Measurements from ENCODE around the gene SKA1. TPM values are rescaled to one million over a fixed set of nuclear protein-coding genes. Genes with fewer than 3 reads are reported as not detected.

Gene SKA1
- total RNA-seq, 1 donor from 2014 or later = 3.7 TPM

DNA sequence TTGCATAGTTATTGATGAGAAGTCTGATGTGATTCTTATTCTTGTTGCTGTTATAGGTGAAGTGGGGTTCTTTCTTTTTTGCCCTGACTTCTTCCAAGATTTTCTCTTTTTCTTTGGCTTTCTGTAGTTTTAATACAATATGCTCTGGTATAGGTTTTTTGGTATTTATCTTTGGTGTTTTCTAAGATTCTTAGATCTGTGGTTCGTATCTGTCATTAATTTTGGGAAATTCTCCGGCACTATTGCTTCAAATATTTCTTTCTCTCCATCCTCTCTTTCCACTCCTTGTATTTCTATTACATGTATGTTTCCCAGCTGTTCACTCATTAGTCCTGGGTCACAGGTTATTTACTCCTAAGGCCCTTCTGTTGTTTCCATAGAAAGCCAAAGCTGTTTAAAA, 43.8 kb downstream of the SKA1 start:
- H3K36me3 Mint-ChIP-seq (ENCODE audit: low read depth) = no peaks in the 10 kb centered on the region
- no peak overlapping the region for H3K4me3 Mint-ChIP-seq (ENCODE audit: unreplicated experiment)
- no peaks in the 10 kb centered on the region for H3K4me1 Mint-ChIP-seq (ENCODE audit: low read depth)
- H3K27ac Mint-ChIP-seq (ENCODE audit: unreplicated experiment) = no peak overlapping the region
- DNase-seq (ENCODE audit: low spot score) = no peak
- H3K27me3 Mint-ChIP-seq (ENCODE audit: low read depth) = peaks cover 8% of the 10 kb centered on the region
- peaks cover 11% of the 10 kb centered on the region for H3K9me3 Mint-ChIP-seq (ENCODE audit: low read depth)
- TF ChIP-seq, protein P1, sequence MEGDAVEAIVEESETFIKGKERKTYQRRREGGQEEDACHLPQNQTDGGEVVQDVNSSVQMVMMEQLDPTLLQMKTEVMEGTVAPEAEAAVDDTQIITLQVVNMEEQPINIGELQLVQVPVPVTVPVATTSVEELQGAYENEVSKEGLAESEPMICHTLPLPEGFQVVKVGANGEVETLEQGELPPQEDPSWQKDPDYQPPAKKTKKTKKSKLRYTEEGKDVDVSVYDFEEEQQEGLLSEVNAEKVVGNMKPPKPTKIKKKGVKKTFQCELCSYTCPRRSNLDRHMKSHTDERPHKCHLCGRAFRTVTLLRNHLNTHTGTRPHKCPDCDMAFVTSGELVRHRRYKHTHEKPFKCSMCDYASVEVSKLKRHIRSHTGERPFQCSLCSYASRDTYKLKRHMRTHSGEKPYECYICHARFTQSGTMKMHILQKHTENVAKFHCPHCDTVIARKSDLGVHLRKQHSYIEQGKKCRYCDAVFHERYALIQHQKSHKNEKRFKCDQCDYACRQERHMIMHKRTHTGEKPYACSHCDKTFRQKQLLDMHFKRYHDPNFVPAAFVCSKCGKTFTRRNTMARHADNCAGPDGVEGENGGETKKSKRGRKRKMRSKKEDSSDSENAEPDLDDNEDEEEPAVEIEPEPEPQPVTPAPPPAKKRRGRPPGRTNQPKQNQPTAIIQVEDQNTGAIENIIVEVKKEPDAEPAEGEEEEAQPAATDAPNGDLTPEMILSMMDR (IDR thresholded peaks at IDR 0.05) = no peak

GRCh38 chr18:50422286-50422898, 47.5 kb downstream of the SKA1 start:
- TF ChIP-seq, protein P1 (IDR thresholded peaks at IDR 0.05) = no peak
- no peak for DNase-seq (ENCODE audit: low spot score)
- H3K27me3 Mint-ChIP-seq (ENCODE audit: low read depth) = peaks cover 5% of the 10 kb centered on the region
- peaks cover 18% of the 10 kb centered on the region for H3K9me3 Mint-ChIP-seq (ENCODE audit: low read depth)
- H3K36me3 Mint-ChIP-seq (ENCODE audit: low read depth) = no peaks in the 10 kb centered on the region
- H3K27ac Mint-ChIP-seq (ENCODE audit: unreplicated experiment) = no peak overlapping the region
- no peaks in the 10 kb centered on the region for H3K4me1 Mint-ChIP-seq (ENCODE audit: low read depth)
- no peak overlapping the region for H3K4me3 Mint-ChIP-seq (ENCODE audit: unreplicated experiment)

GRCh38 chr18:50424877-50425690, 50.2 kb downstream of the SKA1 start:
- H3K4me1 Mint-ChIP-seq (ENCODE audit: low read depth) = no peaks in the 10 kb centered on the region
- no peak overlapping the region for H3K4me3 Mint-ChIP-seq (ENCODE audit: unreplicated experiment)
- H3K36me3 Mint-ChIP-seq (ENCODE audit: low read depth) = no peaks in the 10 kb centered on the region
- H3K9me3 Mint-ChIP-seq (ENCODE audit: low read depth) = peaks cover 7% of the 10 kb centered on the region
- H3K27ac Mint-ChIP-seq (ENCODE audit: unreplicated experiment) = no peak overlapping the region
- TF ChIP-seq, protein P1 (IDR thresholded peaks at IDR 0.05) = no peak
- peaks cover 13% of the 10 kb centered on the region for H3K27me3 Mint-ChIP-seq (ENCODE audit: low read depth)
- DNase-seq (ENCODE audit: low spot score) = no peak

DNA sequence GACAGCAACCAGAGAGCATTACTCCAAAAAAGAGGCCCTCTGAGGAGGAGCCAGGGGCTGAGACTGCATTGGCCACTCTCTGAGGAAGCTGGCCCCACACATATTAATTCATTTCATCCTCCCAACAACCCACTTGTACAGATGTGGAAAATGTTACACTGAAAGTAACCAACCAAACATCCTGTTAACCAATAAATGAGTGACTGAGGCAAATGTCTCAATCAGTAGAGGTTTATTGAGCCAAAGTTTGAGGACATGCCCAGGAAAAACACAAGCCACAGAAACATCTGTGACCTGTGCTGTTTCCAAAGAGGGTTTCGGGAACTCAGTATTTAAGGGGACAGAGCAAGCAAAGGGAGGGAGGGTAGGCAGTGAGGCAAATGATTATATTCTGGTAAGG, 53.0 kb downstream of the SKA1 start:
- H3K9me3 Mint-ChIP-seq (ENCODE audit: low read depth) = peaks cover 7% of the 10 kb centered on the region
- TF ChIP-seq, protein P1 (IDR thresholded peaks at IDR 0.05) = no peak
- H3K36me3 Mint-ChIP-seq (ENCODE audit: low read depth) = no peaks in the 10 kb centered on the region
- H3K27ac Mint-ChIP-seq (ENCODE audit: unreplicated experiment) = no peak overlapping the region
- H3K27me3 Mint-ChIP-seq (ENCODE audit: low read depth) = peaks cover 22% of the 10 kb centered on the region
- no peak overlapping the region for H3K4me3 Mint-ChIP-seq (ENCODE audit: unreplicated experiment)
- DNase-seq (ENCODE audit: low spot score) = no peak
- no peaks in the 10 kb centered on the region for H3K4me1 Mint-ChIP-seq (ENCODE audit: low read depth)

DNA sequence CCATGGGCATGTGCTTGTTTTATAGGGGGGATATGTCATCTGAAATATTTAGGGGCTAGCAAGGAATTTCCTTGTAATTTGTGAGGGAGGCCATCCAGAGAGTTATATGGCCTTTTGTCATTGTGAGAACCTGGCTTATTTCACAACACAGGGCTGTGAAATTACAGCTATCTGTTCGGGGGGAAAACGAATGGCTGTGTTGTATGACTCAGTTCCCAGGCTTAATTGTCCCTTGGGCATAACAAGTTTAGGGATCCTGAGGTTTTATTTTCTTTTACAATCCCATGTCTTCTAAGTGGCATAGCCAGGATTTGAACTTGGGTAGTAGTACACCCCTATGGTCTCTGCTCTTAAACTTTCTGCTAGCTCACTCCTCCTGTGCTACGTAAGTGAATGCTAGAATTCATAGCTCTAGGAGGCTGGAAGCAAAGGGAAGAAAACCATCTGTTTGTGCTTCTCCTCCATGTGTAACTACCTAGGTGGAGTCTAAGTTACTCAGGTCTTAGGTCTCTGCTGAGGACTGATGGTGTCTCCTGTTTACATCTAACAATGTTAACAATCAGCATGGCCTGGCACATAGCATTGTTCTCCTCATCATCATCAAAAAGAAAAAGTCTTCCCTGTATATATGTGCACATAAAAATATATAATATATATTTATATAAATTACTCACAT, 53.8 kb downstream of the SKA1 start:
- Mint-ChIP-seq H3K9me3 (ENCODE audit: low read depth) (peaks cover 7% of the 10 kb centered on the region), H3K4me1 (ENCODE audit: low read depth) (no peaks in the 10 kb centered on the region), H3K36me3 (ENCODE audit: low read depth) (no peaks in the 10 kb centered on the region), H3K27me3 (ENCODE audit: low read depth) (peaks cover 19% of the 10 kb centered on the region), H3K27ac (ENCODE audit: unreplicated experiment) (no peak overlapping the region), H3K4me3 (ENCODE audit: unreplicated experiment) (no peak overlapping the region)
- TF ChIP-seq, protein P1 (IDR thresholded peaks at IDR 0.05) = no peak
- no peak for DNase-seq (ENCODE audit: low spot score)
